A172 (cell line): Measurements from ENCODE around the gene FGD3. TPM values are rescaled to one million over a fixed set of nuclear protein-coding genes. Genes with fewer than 3 reads are reported as not detected.

Experiments used
- DNase-seq: peaks from one replicate; pipeline ENCODE4 v3.0.0-alpha.2; 2015; ENCODE audit warnings: low spot score
- total RNA-seq: library from RNA; depleted of rRNA; stranded (reverse); fragments of >200 nt; shearing (Covaris generic); gene quantifications from 2 replicates; pipeline ENCODE4 v1.2.3, GENCODE V29; 2014

Gene FGD3
- total RNA-seq, 1 experiment from 2014 or later: 0.10 TPM

GRCh38 chr9:92954049-92954861 is 6.9 kb downstream of the FGD3 start:
- DNase-seq: peak; percentile 94

DNA sequence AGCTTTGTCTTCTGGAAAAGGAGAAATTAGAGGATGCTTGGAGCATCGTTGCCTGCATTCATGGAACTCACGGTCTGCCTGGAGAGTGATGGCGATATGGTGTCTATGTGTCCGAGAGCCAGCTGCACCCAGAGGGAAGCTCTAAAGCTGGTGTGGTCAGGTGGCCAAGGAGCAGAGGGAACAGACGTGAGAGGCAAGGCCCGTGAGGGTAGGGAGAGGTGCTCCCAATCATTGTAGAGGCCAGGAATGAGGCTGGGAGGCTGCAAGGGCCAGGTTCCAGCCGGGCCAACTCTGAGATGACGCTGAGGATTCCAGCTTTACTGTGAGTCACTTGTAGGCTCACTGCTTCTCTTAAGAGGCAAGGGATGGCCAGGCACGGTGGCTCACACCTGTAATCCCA is 7.6 kb downstream of the FGD3 start:
- no peak for DNase-seq

DNA sequence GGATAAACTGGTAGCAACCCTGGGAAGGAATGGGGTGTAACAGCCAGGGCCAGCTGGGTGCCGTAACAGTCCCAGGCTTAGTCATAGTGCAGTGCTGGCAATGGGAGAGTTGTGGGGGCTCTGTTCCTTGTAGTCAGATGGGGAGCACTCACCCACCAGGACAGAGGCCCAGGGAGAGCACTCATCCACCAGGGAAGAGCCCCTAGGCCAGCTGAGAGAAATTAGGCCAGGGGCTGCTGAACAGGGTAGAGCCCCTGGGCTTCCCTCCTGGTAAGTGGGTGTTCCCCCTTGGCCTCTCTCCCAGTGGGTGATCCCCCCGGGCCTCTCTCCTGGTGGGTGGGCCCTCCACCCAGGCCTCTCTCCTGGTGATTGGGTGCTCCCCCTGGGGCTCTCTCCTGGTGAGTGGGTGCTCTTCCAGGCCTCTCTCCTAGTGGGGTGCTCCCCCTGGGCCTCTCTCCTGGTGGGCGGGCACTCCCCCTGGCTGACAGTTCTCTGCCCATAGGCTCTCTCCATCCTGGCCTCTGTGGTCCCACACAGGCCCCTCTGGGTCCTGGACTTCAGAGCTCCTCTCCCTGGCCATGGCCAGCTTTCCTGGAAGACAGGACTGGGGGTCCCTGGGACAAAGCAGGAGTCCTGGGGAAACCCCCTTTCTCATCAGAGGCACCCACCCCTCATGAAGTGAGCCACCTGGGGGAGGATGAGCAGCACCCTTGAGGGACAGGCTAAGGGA is 13.4 kb downstream of the FGD3 start:
- no peak for DNase-seq

- DNase-seq: no peak
Observed at GRCh38 chr9:92961627-92962302, 14.4 kb downstream of the FGD3 start.

DNA sequence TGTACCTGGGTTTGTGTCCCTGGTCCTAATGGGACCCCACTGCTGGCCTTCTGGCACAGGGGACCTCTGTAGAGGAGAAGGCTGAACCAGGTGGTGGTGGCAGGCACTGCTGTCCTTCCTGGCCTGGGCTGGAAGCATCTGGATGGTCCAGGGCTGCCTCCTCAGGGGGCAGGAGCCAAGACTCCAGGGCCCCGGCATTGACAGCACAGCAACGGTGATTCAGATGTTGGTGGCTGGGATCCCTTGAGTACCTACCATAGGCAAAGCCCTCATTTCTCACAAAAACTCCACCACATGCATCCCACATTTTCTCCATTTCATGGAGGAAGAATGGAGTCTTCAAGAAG is 15.0 kb downstream of the FGD3 start:
- DNase-seq: no peak

DNA sequence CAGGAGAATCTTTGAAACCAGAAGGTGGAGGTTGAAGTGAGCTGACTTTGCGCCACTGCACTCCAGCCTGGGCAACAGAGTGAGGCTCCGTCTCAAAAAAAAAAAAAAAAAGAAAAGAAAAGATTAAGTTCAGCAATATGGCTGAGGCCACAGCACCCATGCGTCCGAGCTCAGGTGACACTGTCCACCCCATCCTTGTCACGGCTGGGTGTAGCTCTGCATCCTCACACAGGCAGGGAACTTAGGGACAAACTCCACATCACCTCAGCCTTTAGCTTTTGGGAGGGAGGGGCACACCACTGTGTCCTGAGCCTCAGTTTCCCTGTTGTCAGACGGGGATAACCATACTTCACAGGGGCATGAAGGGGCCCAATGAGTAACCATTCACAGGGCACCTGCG is 15.5 kb downstream of the FGD3 start:
- DNase-seq: no peak

GRCh38 chr9:92963831-92964606 is 16.7 kb downstream of the FGD3 start:
- no peak for DNase-seq

DNA sequence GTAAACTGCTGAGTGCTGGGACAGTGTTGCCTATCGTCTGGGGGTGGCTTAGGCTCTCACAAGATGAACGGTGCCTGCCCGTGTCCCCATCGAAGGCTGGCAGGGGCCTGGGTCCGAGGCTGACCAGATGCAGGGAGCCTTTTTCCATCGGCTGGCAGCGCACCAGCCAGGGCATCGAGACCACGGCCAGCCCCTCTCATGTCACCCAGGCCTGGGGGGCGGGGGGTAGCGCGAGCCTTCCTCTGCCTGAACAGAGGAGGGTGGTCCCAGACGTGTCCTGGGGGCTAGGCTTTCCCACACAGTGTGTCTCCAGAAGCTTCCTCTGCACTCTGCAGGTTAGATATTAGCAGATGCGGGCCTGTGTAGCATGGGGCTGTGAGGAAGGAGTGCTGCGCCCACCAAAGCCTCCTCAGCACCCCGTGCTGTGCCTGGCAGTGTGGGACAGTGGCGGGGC is 17.3 kb downstream of the FGD3 start:
- no peak for DNase-seq

DNA sequence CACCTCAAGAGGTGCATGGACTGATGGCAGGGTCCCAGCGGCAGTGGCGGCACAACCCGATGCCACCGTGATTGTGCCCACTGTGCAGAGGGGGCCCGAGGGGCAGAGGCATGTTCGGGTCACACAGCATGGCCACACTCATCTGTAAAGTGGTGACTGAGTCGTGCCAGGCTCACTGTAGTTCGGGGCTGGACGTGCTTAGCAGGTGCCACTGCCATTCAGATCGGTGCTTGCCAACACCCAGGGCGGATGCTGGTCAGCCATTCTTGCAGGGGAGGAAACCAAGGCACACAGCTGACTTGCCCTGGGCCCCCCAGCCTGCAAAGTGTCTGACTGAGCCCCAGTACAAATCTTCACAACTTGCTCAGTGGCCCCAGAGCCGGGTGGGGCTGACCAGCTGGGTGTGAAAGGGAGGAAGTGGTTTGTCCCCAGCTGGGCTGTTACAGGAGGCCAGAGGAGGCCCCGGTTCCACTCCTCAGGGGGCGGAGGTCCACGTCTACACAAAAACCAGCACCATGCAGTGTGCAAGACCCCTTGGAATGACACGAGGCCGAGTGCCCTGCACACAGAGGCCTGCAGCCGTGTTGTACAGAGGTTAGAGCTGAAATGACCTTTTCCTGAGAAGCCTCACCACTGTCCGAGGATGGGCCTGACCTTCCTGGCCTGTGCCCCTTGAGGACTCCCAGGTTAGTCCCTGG is 17.9 kb downstream of the FGD3 start:
- DNase-seq: no peak

DNA sequence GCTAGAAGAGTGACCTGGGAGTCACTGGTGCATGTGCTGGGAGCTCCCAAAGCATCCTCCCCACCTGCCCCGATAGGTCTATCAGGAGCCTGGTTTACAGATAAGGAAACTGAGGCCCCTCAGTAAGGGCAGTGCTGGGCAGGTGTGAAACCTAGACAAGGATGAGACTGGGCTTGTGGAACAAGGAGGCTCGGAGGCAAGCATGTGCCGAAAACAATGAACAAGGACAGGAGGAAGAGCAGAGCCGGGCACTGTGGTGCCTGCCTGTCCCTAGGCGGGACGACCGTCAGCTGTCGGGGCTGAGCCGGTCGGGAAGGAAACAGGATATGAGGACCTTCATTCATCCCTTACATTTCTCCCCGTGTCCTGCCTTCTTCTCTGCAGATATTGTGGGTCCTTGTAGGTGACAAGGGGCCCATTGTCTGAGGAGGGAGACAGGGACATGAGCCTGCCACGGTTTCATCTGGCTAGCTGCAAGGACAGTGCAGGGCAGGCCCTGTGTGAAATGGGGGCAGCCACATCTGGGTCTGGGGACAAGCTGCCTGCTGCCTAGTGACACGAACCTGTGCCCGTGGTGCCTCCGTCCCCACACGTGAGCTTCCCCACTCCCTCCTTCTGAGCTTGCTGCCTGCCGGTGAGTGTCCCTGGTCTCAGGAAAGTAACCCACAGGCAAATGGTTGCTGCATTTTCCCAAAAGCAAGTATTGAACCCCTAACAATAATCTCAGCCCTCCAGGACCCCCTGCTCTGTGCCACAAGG is 18.6 kb downstream of the FGD3 start:
- no peak for DNase-seq

DNA sequence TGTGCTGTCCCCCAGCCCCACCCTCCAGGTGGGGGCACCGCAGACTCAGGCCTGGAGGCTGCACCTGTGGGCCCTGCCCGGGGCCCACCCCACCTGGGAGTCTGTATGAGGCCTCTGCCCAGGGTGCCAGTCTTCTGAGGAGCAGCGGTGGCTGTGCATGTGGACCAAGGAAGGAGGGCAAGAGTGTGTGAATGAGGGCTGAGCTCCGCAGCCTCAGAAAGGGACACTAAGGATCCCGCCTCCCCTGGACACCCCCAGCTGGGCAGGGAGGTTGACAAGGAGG is 19.1 kb downstream of the FGD3 start:
- DNase-seq: no peak

GRCh38 chr9:92968081-92968480 is 20.8 kb downstream of the FGD3 start:
- DNase-seq: no peak

DNA sequence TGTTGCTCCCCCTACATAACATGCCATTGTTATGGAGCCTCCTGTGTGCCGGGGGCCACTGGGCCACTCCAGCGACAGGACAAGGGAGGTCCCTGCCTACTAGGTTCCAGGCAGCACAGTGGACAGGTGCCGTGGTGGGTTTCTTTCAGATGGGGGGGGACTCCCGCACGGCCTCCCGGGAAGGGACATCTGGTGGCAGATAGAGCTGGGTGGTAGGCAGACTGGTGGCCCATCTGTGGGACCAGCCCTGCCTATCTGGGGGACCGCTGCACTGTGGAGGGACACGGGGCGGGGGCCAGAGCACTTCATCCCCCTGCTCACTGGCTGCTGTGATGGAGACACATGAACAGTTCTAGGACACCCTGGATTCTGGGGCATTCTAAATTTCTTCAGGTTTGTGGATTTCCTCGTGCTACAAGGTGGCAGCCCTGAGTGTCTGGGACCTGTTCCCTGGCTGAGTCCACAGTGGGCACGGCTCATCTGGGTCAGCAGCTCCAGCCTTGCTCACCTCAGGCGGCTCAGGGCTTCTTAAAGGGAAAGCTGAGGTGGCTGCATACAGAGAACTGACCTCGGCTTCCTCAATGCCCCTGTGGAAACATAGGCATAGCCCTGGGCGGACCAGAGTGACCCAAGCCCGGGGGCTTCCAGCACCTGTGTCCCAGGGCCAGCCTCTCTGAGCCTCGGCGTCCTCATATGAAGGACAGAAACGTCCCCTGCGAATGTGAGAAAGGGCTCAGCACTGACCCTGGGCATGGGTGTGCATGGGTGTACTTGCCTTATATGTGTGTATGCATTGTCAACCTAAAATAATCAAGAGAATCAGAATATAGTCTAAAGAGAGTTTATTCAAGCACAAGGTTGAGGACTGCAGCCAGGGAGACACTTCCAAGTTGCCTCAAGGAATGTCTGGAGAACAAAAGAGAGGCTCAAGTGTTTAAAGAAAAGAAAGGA is 22.5 kb downstream of the FGD3 start:
- no peak for DNase-seq

DNA sequence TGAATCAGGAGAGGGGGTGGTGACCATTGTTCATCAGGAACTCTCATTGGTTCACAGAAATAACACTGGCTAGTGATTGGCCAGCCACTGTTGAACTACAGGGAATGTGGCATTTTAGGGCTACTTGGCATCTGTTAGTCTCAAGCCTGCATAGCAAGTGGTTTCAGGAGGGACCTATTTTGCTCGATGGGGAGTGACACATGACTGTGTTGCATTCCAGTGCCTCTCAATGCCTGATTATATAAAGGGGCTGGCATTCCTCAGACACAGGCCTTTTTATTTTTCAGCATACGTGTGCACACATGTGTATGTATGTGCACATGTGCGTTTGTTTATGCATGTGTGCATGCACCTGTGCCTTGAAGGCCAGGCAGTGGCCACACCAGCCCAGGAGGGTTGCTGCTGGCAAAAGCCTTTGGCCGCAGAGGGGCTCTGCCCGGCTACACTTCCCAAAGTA is 23.2 kb downstream of the FGD3 start:
- peak; percentile 62 for DNase-seq

- no peak for DNase-seq
Observed at GRCh38 chr9:92971121-92971520, 23.8 kb downstream of the FGD3 start.

- DNase-seq: no peak
Observed at GRCh38 chr9:92971776-92972175, 24.5 kb downstream of the FGD3 start.

GRCh38 chr9:92973700-92974099 is 26.4 kb downstream of the FGD3 start:
- no peak for DNase-seq

DNA sequence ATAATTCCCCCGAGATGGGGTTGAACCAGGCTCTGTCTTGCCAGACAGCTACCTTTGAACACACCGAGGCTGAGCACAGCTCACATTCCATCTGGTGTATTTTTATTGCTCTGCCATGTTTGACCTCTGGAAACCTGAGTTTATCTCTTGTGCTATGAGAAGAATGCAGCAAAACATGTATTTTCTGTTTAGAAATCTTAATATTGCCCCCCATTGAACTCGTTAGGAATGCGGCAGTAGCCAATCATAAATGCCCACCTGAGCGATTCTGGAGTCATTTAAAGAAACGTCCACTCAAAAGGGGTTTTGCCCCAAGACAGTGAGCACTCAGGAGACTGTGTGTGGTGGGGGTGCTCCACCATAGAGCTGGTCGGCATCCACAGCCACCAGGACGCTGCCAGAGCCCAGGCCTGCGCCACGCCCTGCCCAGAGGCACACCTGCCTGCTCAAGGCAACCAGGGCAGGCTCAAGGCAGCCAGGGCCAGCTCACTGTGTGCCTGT is 26.9 kb downstream of the FGD3 start:
- DNase-seq: no peak
